ENCODE results near the gene TPCN1.

DNA sequence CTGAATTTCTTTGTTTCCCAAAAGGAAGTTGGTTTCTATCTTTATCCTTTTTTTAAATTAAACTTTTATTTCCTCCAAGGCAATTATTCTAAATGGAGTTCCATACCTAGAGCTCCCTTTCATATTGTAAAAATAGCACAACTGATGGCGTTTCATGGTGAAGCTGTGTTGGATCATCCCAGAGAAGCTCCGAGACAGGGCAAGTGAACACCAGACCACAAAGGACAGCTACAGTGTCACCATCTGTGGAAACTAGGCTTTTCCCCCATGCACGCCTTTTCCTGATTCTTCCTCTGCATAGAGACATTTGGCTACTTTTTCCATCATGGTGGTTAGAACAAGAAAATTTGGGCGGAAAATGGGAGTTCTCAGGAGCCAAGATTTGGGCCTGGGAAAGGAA, 12.7 kb downstream of the TPCN1 start:
- TF ChIP-seq, protein P1, sequence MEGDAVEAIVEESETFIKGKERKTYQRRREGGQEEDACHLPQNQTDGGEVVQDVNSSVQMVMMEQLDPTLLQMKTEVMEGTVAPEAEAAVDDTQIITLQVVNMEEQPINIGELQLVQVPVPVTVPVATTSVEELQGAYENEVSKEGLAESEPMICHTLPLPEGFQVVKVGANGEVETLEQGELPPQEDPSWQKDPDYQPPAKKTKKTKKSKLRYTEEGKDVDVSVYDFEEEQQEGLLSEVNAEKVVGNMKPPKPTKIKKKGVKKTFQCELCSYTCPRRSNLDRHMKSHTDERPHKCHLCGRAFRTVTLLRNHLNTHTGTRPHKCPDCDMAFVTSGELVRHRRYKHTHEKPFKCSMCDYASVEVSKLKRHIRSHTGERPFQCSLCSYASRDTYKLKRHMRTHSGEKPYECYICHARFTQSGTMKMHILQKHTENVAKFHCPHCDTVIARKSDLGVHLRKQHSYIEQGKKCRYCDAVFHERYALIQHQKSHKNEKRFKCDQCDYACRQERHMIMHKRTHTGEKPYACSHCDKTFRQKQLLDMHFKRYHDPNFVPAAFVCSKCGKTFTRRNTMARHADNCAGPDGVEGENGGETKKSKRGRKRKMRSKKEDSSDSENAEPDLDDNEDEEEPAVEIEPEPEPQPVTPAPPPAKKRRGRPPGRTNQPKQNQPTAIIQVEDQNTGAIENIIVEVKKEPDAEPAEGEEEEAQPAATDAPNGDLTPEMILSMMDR (IDR thresholded peaks at IDR 0.05 in 8 of 11, conservative IDR thresholded peaks at IDR 0.05 in 3 of 11) = no peak
- TF ChIP-seq POLR2A (IDR thresholded peaks at IDR 0.05) = no peak
- no peak for TF ChIP-seq POLR2AphosphoS5 (IDR thresholded peaks at IDR 0.05)

Data from spleen (tissue), 7 donors.